Lower leg skin (tissue), 3 donors: ENCODE data around the gene GDPD4.

ENCODE experiments used
- POLR2A ChIP-seq, 2 donors: fragments of 450-650 bp; IDR thresholded peaks; one replicate each; pipeline ENCODE4 v1.6.1; 2016 to 2017; ENCODE audit warnings: antibody characterized with exemption in 2 of 2, mild to moderate bottlenecking in 1 of 2, moderate library complexity in 1 of 2
- TF ChIP-seq, protein P1 (sequence below), 3 donors: fragments of 450-650 bp; IDR thresholded peaks; one replicate each; pipeline ENCODE4 v1.5.1; 2016; ENCODE audit warnings: antibody characterized with exemption in 3 of 3, mild to moderate bottlenecking in 3 of 3, moderate library complexity in 2 of 3

DNA sequence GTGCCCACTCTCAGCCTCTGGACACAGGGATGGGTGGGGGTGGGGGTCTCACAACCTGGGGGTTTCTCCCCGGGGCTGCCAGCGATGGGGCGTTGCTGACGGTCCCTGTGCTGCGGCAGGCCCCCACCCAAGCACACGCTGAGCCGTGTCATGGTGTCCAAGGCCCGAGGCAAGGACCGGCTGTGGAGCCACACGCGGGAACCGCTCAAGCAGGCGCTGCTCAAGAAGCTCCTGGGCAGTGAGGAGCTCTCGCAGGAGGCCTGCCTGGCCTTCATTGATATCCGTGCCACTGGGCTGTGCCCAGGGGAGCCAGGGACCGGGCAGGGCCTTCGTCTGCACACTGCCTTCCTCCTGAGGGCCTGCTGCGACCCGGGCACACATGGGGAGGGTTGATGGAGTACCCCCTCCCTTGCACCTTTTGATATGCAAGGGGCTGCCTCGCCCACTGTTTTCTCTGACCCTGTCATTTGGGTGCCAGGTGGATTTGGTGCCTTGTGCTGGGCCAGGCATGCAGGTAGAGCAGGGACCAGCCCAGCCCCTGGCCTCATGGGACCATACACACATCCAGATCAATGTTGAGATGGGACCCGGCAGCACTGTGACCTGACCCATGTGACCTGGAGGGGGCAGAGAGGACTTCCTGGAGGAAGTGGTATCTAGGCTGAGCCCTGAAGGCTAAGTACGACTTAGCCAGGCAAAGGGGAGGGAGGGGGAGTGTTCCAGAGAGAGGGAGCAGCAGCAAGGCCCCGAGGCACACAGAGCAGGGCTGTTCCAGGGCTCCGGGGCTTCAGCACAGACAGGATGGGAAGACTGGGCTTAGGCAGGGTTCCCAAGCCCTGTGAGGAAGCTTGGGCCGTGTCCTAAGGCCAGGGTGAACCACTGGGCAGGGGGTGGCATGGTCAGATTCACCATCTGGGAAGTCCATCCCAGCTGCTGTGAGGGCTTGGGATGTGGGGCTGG lies 98.3 kb downstream of the GDPD4 start:
- TF ChIP-seq, protein P1, sequence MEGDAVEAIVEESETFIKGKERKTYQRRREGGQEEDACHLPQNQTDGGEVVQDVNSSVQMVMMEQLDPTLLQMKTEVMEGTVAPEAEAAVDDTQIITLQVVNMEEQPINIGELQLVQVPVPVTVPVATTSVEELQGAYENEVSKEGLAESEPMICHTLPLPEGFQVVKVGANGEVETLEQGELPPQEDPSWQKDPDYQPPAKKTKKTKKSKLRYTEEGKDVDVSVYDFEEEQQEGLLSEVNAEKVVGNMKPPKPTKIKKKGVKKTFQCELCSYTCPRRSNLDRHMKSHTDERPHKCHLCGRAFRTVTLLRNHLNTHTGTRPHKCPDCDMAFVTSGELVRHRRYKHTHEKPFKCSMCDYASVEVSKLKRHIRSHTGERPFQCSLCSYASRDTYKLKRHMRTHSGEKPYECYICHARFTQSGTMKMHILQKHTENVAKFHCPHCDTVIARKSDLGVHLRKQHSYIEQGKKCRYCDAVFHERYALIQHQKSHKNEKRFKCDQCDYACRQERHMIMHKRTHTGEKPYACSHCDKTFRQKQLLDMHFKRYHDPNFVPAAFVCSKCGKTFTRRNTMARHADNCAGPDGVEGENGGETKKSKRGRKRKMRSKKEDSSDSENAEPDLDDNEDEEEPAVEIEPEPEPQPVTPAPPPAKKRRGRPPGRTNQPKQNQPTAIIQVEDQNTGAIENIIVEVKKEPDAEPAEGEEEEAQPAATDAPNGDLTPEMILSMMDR (IDR thresholded peaks at IDR 0.05), result no peak
- no peak for TF ChIP-seq POLR2A (IDR thresholded peaks at IDR 0.05)
